ENCODE measurements around the gene NCKAP5.
"Not testable (repeated sequence)": the region's sequence is repeated elsewhere in the genome, so short reads cannot be mapped to it uniquely, and the experiment has no call there.

Gene NCKAP5

GRCh38 chr2:133519677-133520076 lies 48.6 kb downstream of the NCKAP5 start:
- DNase-seq = not testable (repeated sequence)

GRCh38 chr2:133518700-133519344 lies 49.4 kb downstream of the NCKAP5 start:
- no peak for DNase-seq

- DNase-seq = no peak
Measured at GRCh38 chr2:133517876-133518275, 50.4 kb downstream of the NCKAP5 start.

- no peak for DNase-seq
Measured at GRCh38 chr2:133516405-133517026, 51.7 kb downstream of the NCKAP5 start.

GRCh38 chr2:133515271-133515670 lies 53.0 kb downstream of the NCKAP5 start:
- DNase-seq = no peak

GRCh38 chr2:133513893-133514292 lies 54.4 kb downstream of the NCKAP5 start:
- DNase-seq = no peak

- DNase-seq = no peak
Measured at GRCh38 chr2:133512121-133512520, 56.1 kb downstream of the NCKAP5 start.

GRCh38 chr2:133511679-133512078 lies 56.6 kb downstream of the NCKAP5 start:
- no peak for DNase-seq

GRCh38 chr2:133509777-133510176 lies 58.5 kb downstream of the NCKAP5 start:
- no peak for DNase-seq

GRCh38 chr2:133508546-133509165 lies 59.6 kb downstream of the NCKAP5 start:
- DNase-seq = no peak

- no peak for DNase-seq
Measured at GRCh38 chr2:133506996-133507395, 61.3 kb downstream of the NCKAP5 start.

GRCh38 chr2:133504566-133505505 lies 63.4 kb downstream of the NCKAP5 start:
- no peak for DNase-seq

- no peak for DNase-seq
Measured at GRCh38 chr2:133503927-133504326, 64.3 kb downstream of the NCKAP5 start.

GRCh38 chr2:133503323-133503722 lies 64.9 kb downstream of the NCKAP5 start:
- DNase-seq = no peak

GRCh38 chr2:133502678-133503077 lies 65.6 kb downstream of the NCKAP5 start:
- DNase-seq = no peak

GRCh38 chr2:133500917-133501316 lies 67.3 kb downstream of the NCKAP5 start:
- no peak for DNase-seq

GRCh38 chr2:133498662-133499585 lies 69.3 kb downstream of the NCKAP5 start:
- no peak for DNase-seq

GRCh38 chr2:133497951-133498565 lies 70.2 kb downstream of the NCKAP5 start:
- no peak for DNase-seq

GRCh38 chr2:133497270-133497893 lies 70.9 kb downstream of the NCKAP5 start:
- no peak for DNase-seq

- no peak for DNase-seq
Measured at GRCh38 chr2:133496501-133497269, 71.6 kb downstream of the NCKAP5 start.

All from activated gamma-delta T cell treated with Interleukin-2 at 50 U/mL for 16 hours (primary cell).